ENCODE results near the gene EMILIN1. TPM values are rescaled to one million over a fixed set of nuclear protein-coding genes. Genes with fewer than 3 reads are reported as not detected.

Gene EMILIN1
- total and polyA plus RNA-seq, 9 donors: 8.6 to 321 (median 183) TPM

- intact Hi-C loops (cut with DNase I): loop anchor here in 1 of 4 donors (5.0 kb wide), 1 partner anchor 44 kb away; the partner anchor contains the start of gene KHK
Observed at GRCh38 chr2:27042985-27043634, 35.3 kb upstream of the EMILIN1 start.

GRCh38 chr2:27049422-27050280 lies 28.8 kb upstream of the EMILIN1 start:
- no peaks in the 10 kb centered on the region for H3K9me3 ChIP-seq
- DNase-seq: peak; percentile 43 to 73 (median 67)
- peak overlapping the region; percentile 93 for H3K4me3 ChIP-seq
- H3K36me3 ChIP-seq: no peaks in the 10 kb centered on the region
- intact Hi-C loops (cut with DNase I): loop anchor here in 2 of 4 donors (5.0 kb wide), 1 partner anchor 38 kb away; the partner anchor contains the start of gene KHK (in 2 of the 2)
- TF ChIP-seq POLR2A (IDR thresholded peaks at IDR 0.05) (no peak), EP300 (IDR thresholded peaks at IDR 0.05) (no peak), CTCF (IDR thresholded peaks at IDR 0.05) (no peak)
- H3K27ac ChIP-seq: peak overlapping the region; percentile 74 to 87
- peaks cover 5% of the 10 kb centered on the region for H3K4me1 ChIP-seq (ENCODE audit: insufficient read depth)
- WGBS, 3 donors: 7 to 9% (median 8%) methylated on average over 52 of the region's 52 CpGs
- no peaks in the 10 kb centered on the region for H3K27me3 ChIP-seq

More at GRCh38 chr2:27042985-27043634, 35.3 kb upstream of the EMILIN1 start:
- H3K27ac ChIP-seq: no peak overlapping the region
- no peak for DNase-seq
- 66 to 73% (median 70%) methylated on average over 7 of the region's 7 CpGs for WGBS, 3 donors
- H3K27me3 ChIP-seq: no peaks in the 10 kb centered on the region
- no peaks in the 10 kb centered on the region for H3K9me3 ChIP-seq
- TF ChIP-seq CTCF (IDR thresholded peaks at IDR 0.05) (no peak), POLR2A (IDR thresholded peaks at IDR 0.05) (no peak), EP300 (IDR thresholded peaks at IDR 0.05) (no peak)
- no peaks in the 10 kb centered on the region for H3K36me3 ChIP-seq
- H3K4me1 ChIP-seq (ENCODE audit: insufficient read depth): no peaks in the 10 kb centered on the region
- H3K4me3 ChIP-seq: no peak overlapping the region

- TF ChIP-seq EP300 (IDR thresholded peaks at IDR 0.05): no peak
- TF ChIP-seq CTCF (IDR thresholded peaks at IDR 0.05): peak in 2 of 3 donors; percentile 66 to 82
- H3K4me1 ChIP-seq (ENCODE audit: insufficient read depth): peaks cover 5% of the 10 kb centered on the region
- intact Hi-C loops (cut with DNase I): loop anchor here in 2 of 4 donors (5.0 kb wide), 1 partner anchor 37 kb away; the partner anchor contains the start of gene KHK (in 2 of the 2)
- H3K4me3 ChIP-seq: peak overlapping the region; percentile 93
- no peaks in the 10 kb centered on the region for H3K27me3 ChIP-seq
- H3K36me3 ChIP-seq: no peaks in the 10 kb centered on the region
- DNase-seq: peak; percentile 90 to 95 (median 94)
- peak overlapping the region; percentile 74 to 87 for H3K27ac ChIP-seq
- H3K9me3 ChIP-seq: no peaks in the 10 kb centered on the region
- WGBS, 3 donors: 0% methylated on average over 48 of the region's 48 CpGs
Observed at GRCh38 chr2:27050281-27050995, 28.0 kb upstream of the EMILIN1 start.
